IPS DF 4.7 (cell line): ENCODE data around the gene RACGAP1.
A peak's percentile ranks its signal among the peaks of the same experiment; 100 is the strongest.

Source experiments
- DNase-seq: peaks from one replicate; pipeline ENCODE4 v3.0.0-alpha.2; 2013; ENCODE audit warnings: low spot score; ENCODE audit errors: extremely low read depth

Gene RACGAP1, protein sequence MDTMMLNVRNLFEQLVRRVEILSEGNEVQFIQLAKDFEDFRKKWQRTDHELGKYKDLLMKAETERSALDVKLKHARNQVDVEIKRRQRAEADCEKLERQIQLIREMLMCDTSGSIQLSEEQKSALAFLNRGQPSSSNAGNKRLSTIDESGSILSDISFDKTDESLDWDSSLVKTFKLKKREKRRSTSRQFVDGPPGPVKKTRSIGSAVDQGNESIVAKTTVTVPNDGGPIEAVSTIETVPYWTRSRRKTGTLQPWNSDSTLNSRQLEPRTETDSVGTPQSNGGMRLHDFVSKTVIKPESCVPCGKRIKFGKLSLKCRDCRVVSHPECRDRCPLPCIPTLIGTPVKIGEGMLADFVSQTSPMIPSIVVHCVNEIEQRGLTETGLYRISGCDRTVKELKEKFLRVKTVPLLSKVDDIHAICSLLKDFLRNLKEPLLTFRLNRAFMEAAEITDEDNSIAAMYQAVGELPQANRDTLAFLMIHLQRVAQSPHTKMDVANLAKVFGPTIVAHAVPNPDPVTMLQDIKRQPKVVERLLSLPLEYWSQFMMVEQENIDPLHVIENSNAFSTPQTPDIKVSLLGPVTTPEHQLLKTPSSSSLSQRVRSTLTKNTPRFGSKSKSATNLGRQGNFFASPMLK

GRCh38 chr12:50025187-50026059 is at the start of gene RACGAP1:
RACGAP1 (minus strand) TSS chr12:50025494; CDS start chr12:50016715, 8,779 bp downstream.
- DNase-seq, result peak; percentile 98

- no peak for DNase-seq
These were observed 48.4 kb upstream of the RACGAP1 start for GRCh38 chr12:50073712-50074111.

DNA sequence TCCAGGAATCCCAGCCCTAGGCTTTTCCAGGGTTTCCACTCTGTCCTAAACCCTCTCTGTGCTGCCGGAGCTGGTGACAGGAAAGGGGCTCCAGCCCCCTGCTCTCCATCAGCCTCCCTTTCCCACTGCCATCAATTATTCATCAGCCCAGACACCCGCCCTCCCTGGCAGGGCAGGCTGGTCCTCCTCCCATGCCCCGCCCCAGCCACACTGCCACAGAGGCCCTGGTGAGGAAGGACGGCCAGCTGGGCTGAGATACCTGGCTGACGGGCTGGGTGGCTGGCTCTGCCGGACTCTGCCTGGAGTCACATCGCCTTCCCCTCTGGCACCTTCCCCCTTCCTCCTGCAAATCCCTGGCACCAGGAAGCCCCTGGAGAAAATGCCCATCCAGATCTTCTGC is 47.9 kb upstream of the RACGAP1 start:
- no peak for DNase-seq

- no peak for DNase-seq
These were observed 47.1 kb upstream of the RACGAP1 start for GRCh38 chr12:50072198-50072907.

- DNase-seq, result no peak
These were observed 45.2 kb upstream of the RACGAP1 start for GRCh38 chr12:50070314-50071060.

DNA sequence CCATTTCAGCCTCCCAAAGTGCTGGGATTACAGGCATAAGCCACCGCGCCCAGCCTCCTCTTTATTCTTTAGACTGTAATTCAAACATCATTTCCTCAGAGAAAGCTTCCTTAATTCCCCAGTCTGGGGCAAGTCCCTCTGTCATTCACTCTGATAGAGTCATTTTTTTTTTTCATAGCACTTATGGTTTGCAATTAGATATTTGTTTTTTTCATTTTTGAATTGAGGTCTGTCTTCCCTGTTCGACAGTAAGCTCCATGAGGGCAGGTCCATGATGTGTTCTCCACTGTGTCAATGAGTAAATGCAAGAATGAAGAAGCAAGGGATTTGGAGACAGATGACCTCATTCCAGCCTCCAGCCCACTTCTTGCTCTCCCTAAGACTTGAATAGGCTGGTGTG is 44.2 kb upstream of the RACGAP1 start:
- DNase-seq, result no peak

DNA sequence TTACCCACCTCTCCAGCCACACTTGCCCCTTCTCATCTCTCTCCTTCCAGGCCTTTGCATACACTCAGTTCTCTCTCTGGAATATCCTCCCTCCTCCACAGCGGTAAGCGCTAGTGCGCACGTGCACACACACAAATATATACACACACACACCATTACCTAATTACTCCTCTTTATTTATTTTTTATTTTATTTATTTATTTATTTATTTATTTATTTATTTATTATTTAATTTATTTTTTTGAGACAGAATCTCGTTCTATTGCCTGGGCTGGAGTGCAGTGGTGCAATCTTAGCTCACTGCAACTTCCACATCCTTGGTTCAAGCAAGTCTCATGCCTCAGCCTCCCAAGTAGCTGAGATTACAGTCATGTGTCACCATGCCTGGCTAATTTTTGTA is 43.8 kb upstream of the RACGAP1 start:
- no peak for DNase-seq

- DNase-seq, result no peak
These were observed 41.1 kb upstream of the RACGAP1 start for GRCh38 chr12:50066402-50066801.

GRCh38 chr12:50065726-50066310 is 40.5 kb upstream of the RACGAP1 start:
- DNase-seq, result no peak

- no peak for DNase-seq
These were observed 37.6 kb upstream of the RACGAP1 start for GRCh38 chr12:50062728-50063460.

DNA sequence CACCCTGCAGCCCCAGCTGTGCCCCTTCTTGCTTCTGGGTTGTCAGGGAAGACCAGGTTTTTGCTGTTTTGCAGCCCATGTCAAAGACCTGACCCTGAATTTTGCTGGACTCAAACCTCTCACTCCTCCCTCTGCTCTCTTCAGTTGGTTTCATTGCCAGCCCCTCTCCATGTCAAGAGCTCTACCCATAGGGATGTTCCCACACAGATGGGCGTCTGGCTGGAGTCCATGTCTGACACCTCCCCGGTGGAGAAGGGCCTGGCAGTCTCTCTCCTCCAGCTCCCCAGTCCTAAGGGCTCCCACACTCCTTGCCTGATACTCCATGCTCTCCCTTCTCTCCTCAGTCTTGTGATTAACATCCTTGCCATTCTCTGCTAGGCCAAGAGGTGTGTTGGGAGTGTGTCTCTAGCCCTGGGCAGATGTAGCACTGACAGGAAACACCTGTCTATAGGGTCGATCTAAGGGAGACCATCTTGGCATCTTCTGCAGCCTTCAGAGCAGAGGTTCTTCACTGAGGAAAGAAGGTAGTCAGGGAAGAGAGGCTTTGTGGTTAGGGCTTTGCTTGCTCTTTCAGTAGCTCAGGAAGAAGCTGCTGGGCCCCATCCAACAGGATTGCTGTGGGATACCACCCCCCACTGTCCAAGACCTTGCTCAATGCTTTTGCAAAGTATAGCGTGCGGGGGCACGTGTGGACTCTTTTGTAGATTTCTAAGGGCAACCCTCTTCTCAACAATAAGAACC is 36.8 kb upstream of the RACGAP1 start:
- DNase-seq, result no peak

DNA sequence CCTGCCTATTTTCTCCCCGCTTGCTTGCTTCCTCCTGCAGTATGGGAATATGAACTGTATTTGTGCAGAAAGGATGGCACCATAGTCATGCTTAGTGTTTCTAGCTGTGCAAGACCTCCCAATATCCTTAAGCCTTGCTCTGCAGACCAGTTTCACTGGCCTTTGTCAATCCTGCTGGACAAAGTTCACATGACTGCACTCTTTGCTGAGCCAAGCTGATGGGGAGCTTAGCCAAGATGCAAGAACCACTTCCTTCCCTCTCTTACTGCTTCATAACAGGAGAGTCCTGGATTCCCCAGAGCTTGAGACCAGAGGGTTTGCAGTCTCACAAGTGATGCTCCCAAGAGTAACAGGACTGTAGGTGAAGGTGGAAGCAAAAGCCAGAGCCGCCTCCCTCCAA is 35.9 kb upstream of the RACGAP1 start:
- DNase-seq, result no peak

- DNase-seq, result no peak
These were observed 34.8 kb upstream of the RACGAP1 start for GRCh38 chr12:50060120-50060468.

GRCh38 chr12:50059440-50060119 is 34.3 kb upstream of the RACGAP1 start:
- DNase-seq, result no peak

DNA sequence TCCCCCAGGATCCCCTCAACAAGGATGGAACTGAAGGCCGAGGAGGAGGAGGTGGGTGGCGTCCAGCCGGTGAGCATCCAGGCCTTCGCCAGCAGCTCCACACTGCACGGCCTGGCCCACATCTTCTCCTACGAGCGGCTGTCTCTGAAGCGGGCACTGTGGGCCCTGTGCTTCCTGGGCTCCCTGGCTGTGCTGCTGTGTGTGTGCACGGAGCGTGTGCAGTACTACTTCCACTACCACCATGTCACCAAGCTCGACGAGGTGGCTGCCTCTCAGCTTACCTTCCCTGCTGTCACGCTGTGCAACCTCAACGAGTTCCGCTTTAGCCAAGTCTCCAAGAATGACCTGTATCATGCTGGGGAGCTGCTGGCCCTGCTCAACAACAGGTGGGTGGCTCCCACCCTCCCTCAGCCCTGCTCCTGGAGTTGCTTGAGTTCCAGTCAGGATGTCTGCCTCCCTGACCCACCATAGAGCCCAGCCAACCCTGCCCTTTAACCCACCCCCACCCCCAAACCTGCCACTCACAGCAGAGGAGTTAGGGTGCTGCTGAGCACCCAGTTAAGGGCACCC is 33.5 kb upstream of the RACGAP1 start:
- DNase-seq, result no peak

GRCh38 chr12:50057896-50058670 is 32.8 kb upstream of the RACGAP1 start:
- DNase-seq, result no peak
